Testis (tissue), 3 donors: ENCODE results near the gene WEE2. TPM values are rescaled to one million over a fixed set of nuclear protein-coding genes. Genes with fewer than 3 reads are reported as not detected.

ENCODE experiments used
- DNase-seq: peaks from one replicate; pipeline ENCODE4 v3.0.0-alpha.2; 2019
- H3K27ac ChIP-seq, 2 donors: fragments of 200-600 bp; sonication (generic); one replicate each; pipeline ENCODE4 v1.5.1; 2019
- H3K27me3 ChIP-seq: fragments of 200-600 bp; sonication (generic); one replicate; pipeline ENCODE4 v1.5.1; 2019
- H3K36me3 ChIP-seq: fragments of 200-600 bp; sonication (generic); one replicate; pipeline ENCODE4 v1.5.1; 2017; ENCODE audit warnings: low read depth; ENCODE audit errors: missing control alignments
- H3K4me1 ChIP-seq: fragments of 200-600 bp; sonication (generic); one replicate; pipeline ENCODE4 v1.5.1; 2019
- H3K4me3 ChIP-seq, 2 donors: fragments of 200-600 bp; sonication (generic); one replicate each; pipeline ENCODE4 v1.5.1; 2017 to 2019
- H3K9me3 ChIP-seq: fragments of 200-600 bp; sonication (generic); one replicate; pipeline ENCODE4 v1.5.1; 2017
- POLR2A ChIP-seq: fragments of 450-650 bp; IDR thresholded peaks from one replicate; pipeline ENCODE4 v1.6.1; 2017; ENCODE audit warnings: antibody characterized with exemption, mild to moderate bottlenecking, moderate library complexity
- WGBS, 2 donors: methylation state at CpG; one replicate each; pipeline ENCODE4 v1.1.5; 2018; 5-methylcytosine and 5-hydroxymethylcytosine counted together
- intact Hi-C: fragments of 100-400 bp; cut with DNase I; formaldehyde crosslinking; loops from one replicate; pipeline ENCODE4 v1.15.1; 2023; ENCODE audit warnings: low total_unique reads
- polyA plus RNA-seq: library from polyadenylated mRNA; stranded (reverse); fragments of 350-450 nt; fragmentation: Illumina TruSeq; extraction: RNeasy Lipid Tissue Mini Kit (QIAGEN cat#74804); gene quantifications from one replicate; pipeline ENCODE4 v1.2.3, GENCODE V29; 2014; ENCODE audit warnings: low read depth, low replicate concordance; ENCODE audit not compliant: insufficient read depth
- total RNA-seq, 2 donors: library from RNA; depleted of rRNA; stranded (reverse); fragments of >200 nt; gene quantifications; one replicate each; pipeline ENCODE4 v1.2.3, GENCODE V29; 2016
- TF ChIP-seq, protein P1 (sequence below), 3 experiments: fragments of 450-650 bp in 2 of 3; fragments of 200-600 bp in 1 of 3; sonication (generic) in 1 of 3; IDR thresholded peaks; one replicate each; pipeline ENCODE4 v1.5.1; 2016 to 2019; ENCODE audit warnings: antibody characterized with exemption in 3 of 3, mild to moderate bottlenecking in 2 of 3, moderate library complexity in 1 of 3

Gene WEE2
- total and polyA plus RNA-seq, 3 donors from 2014 or later = 0.20 to 1.4 TPM; not detected in 1

DNA sequence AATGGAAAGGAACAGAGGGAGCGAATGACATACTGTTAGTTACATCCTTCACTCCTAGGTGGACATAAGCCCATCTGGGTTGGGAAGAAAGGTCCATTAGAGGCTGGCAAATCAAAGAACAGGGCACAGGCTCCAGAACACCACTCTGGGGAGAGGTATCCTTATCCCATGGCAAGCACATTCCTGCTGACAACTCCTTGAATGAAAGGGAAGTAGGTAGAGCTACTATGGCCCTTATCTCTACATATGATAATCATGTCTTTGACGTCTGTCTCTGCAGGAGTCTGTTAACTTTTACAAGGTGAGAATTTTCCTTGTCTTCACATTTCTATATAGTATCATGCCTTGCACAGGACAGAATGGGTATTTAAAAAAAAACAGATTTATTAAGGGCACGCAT, 16.6 kb upstream of the WEE2 start:
- intact Hi-C loops = no loop called here
- peaks cover 17% of the 10 kb centered on the region for H3K4me1 ChIP-seq
- DNase-seq = no peak
- no peaks in the 10 kb centered on the region for H3K36me3 ChIP-seq
- 84 to 87% methylated on average over 3 of the region's 3 CpGs for WGBS, 2 donors
- no peak overlapping the region for H3K4me3 ChIP-seq
- H3K27ac ChIP-seq = no peak overlapping the region
- no peaks in the 10 kb centered on the region for H3K9me3 ChIP-seq
- TF ChIP-seq, protein P1, sequence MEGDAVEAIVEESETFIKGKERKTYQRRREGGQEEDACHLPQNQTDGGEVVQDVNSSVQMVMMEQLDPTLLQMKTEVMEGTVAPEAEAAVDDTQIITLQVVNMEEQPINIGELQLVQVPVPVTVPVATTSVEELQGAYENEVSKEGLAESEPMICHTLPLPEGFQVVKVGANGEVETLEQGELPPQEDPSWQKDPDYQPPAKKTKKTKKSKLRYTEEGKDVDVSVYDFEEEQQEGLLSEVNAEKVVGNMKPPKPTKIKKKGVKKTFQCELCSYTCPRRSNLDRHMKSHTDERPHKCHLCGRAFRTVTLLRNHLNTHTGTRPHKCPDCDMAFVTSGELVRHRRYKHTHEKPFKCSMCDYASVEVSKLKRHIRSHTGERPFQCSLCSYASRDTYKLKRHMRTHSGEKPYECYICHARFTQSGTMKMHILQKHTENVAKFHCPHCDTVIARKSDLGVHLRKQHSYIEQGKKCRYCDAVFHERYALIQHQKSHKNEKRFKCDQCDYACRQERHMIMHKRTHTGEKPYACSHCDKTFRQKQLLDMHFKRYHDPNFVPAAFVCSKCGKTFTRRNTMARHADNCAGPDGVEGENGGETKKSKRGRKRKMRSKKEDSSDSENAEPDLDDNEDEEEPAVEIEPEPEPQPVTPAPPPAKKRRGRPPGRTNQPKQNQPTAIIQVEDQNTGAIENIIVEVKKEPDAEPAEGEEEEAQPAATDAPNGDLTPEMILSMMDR (IDR thresholded peaks at IDR 0.05) = no peak
- TF ChIP-seq POLR2A = no peak
- H3K27me3 ChIP-seq = no peaks in the 10 kb centered on the region

DNA sequence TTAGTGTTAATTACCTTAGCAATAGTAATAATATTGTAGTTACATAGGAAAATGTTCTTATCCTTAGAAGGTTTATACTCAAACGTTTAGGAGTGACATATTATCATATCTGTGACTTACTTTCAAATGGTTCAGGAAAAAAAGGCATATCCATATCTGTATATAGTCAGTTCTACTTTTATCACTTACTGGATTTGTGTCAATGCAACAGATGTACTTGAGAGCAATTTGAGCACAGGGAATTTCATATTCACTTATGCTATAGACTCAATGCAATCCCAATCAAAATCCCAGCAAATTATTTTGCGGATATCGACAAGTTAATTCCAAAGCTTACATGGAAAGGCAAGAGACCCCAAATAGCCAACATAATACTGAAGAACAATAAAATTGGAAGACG, 16.2 kb upstream of the WEE2 start:
- Histone ChIP-seq H3K27me3 (no peaks in the 10 kb centered on the region), H3K27ac (no peak overlapping the region), H3K4me1 (peaks cover 13% of the 10 kb centered on the region), H3K4me3 (no peak overlapping the region), H3K9me3 (no peaks in the 10 kb centered on the region), H3K36me3 (no peaks in the 10 kb centered on the region)
- WGBS, 2 donors = 84 to 90% methylated on average over 4 of the region's 4 CpGs
- TF ChIP-seq POLR2A = no peak
- TF ChIP-seq, protein P1 (IDR thresholded peaks at IDR 0.05) = no peak
- no peak for DNase-seq
- intact Hi-C loops = no loop called here

DNA sequence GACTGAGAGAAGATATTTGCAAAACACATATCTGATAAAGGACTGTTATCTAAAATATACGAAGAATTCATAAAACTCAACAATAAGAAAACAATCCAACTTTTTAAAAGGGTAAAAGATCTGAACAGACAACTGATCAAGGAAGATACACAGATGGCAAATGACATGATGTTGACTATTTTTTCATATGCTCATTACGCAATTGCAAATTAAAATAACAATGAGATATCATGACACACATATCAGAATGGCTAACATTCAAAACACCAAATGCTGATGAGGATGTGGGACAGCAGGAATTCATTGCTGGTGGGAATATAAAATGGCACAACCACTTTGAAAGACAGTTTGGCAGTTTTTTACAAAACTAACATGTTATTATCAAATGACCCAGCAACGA, 15.1 kb upstream of the WEE2 start:
- intact Hi-C loops = no loop called here
- Histone ChIP-seq H3K4me1 (peaks cover 6% of the 10 kb centered on the region), H3K4me3 (no peak overlapping the region), H3K27ac (no peak overlapping the region), H3K27me3 (no peaks in the 10 kb centered on the region), H3K36me3 (no peaks in the 10 kb centered on the region), H3K9me3 (no peaks in the 10 kb centered on the region)
- WGBS, 2 donors = 94 to 95% methylated on average over 3 of the region's 3 CpGs
- DNase-seq = no peak
- no peak for TF ChIP-seq POLR2A
- TF ChIP-seq, protein P1 (IDR thresholded peaks at IDR 0.05) = no peak

DNA sequence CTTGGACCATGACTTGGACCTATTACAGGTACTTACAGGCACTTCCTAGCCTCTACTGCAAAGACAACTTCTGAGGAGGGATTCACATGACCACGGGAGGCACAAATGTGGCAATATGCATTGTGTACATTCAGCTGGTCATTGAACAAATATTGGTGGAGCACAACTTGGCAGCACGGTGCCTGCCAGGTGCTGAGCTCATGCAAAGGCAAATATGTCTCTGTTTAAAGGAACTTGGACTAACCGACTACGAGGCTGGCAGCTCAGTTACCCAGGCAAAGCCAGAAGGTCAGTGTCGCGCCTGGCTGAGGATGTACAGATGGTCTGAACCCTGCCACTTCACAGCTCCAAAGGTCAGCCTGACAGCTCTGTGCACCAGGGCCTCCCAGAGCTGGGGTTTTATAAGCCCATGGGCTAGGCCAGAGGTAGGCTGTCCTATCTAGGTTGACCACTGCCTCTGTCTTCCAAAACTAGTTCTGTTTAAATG, 12.3 kb upstream of the WEE2 start:
- Histone ChIP-seq H3K4me1 (no peaks in the 10 kb centered on the region), H3K4me3 (no peak overlapping the region), H3K9me3 (no peaks in the 10 kb centered on the region), H3K36me3 (no peaks in the 10 kb centered on the region), H3K27ac (no peak overlapping the region), H3K27me3 (no peaks in the 10 kb centered on the region)
- intact Hi-C loops = no loop called here
- WGBS, 2 donors = 86 to 87% methylated on average over 6 of the region's 6 CpGs
- no peak for TF ChIP-seq POLR2A
- TF ChIP-seq, protein P1 (IDR thresholded peaks at IDR 0.05) = no peak
- no peak for DNase-seq

DNA sequence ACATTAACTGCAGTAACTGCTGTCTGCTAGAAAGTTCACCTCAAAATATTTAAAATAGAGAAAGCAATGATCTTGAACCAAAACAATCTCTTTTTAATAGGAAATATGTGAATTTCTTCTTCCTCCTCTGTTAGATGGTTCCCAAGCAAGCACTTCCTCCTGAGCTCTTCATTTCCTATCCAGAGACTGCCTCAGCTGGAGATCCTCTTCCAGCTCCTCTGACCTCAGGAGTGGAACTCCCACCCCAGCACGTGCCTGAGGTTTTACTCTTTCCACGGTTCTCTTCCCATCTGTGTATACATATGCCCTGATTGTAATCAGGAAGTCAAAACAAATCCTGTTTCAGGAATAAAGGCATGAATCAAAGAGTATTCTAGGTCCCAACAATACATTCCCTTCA, 11.8 kb upstream of the WEE2 start:
- DNase-seq = no peak
- TF ChIP-seq, protein P1 (IDR thresholded peaks at IDR 0.05) = no peak
- no peak for TF ChIP-seq POLR2A
- Histone ChIP-seq H3K9me3 (no peaks in the 10 kb centered on the region), H3K36me3 (no peaks in the 10 kb centered on the region), H3K27me3 (no peaks in the 10 kb centered on the region), H3K27ac (no peak overlapping the region), H3K4me1 (no peaks in the 10 kb centered on the region), H3K4me3 (no peak overlapping the region)
- 27 to 57% methylated on average over 2 of the region's 2 CpGs for WGBS, 2 donors
- intact Hi-C loops = no loop called here
